ENCODE results near the gene EIF2S3. TPM values are rescaled to one million over a fixed set of nuclear protein-coding genes. Genes with fewer than 3 reads are reported as not detected.
A peak's percentile ranks its signal among the peaks of the same experiment; 100 is the strongest.

The EIF2S3 gene
- total RNA-seq, 4 donors from 2014 or later = 70.5 to 158 (median 133) TPM

DNA sequence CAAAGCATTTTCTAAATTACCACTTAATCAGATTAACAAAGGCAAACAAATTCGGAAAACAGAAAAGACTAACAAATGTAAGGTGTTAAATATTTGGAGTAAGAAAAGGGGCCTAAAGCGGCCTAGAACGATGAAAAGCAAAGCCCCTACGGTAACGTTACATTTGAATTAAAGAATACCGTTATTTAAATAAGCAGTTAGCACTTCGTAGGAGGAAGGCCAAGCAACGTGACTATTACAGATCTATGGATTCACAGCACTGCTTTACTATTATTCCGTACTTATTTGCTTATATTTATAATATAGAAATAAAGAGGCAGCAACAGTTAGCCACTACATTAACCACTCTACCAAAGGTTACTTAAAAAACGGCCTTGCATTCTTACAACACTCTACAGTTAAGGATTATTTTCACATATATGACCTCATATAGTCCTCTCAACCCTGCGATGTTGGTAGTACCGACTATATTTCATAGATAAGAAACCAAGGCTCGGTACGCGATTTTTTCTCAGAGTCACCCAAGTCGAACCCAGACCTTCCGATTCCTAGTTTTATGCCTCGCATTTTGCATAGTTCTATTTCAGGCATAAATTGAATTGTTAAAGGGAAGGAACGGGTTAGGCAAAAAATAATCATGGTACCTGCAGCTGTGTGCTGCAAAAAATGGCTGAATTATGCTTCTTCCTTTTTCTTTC is 30.6 kb upstream of the EIF2S3 start:
- H3K27me3 ChIP-seq = no peaks in the 10 kb centered on the region
- 0 to 37% methylated on average over 19 of the region's 19 CpGs for WGBS, 2 donors
- intact Hi-C loops (cut with DNase I) = no loop called here

GRCh38 chrX:24024819-24025740 is 29.7 kb upstream of the EIF2S3 start:
- no peaks in the 10 kb centered on the region for H3K27me3 ChIP-seq

More for the DNA sequence above, 30.6 kb upstream of the EIF2S3 start:
- H3K4me1 ChIP-seq = peaks cover 0 to 13% (median 0%) of the 10 kb centered on the region in 3 donors
- no peaks in the 10 kb centered on the region for H3K9me3 ChIP-seq
- peak overlapping the region; percentile 65 to 87 (median 78) for H3K4me3 ChIP-seq
- no peak for DNase-seq
- TF ChIP-seq CTCF (IDR thresholded peaks at IDR 0.05) (no peak), POLR2A (IDR thresholded peaks at IDR 0.05) (no peak)
- H3K27ac ChIP-seq = peak overlapping the region; percentile 89 to 98 (median 96)
- H3K36me3 ChIP-seq = no peaks in the 10 kb centered on the region

GRCh38 chrX:24025741-24026403 is 28.9 kb upstream of the EIF2S3 start:
- DNase-seq = no peak
- TF ChIP-seq POLR2A (IDR thresholded peaks at IDR 0.05) = peak in 1 of 4 donors; percentile 55
- TF ChIP-seq CTCF (IDR thresholded peaks at IDR 0.05) = no peak
- no peaks in the 10 kb centered on the region for H3K36me3 ChIP-seq
- H3K27ac ChIP-seq = peak overlapping the region; percentile 89 to 98 (median 96)
- H3K4me1 ChIP-seq = peaks cover 0 to 13% (median 0%) of the 10 kb centered on the region in 3 donors
- H3K9me3 ChIP-seq = no peaks in the 10 kb centered on the region
- no peaks in the 10 kb centered on the region for H3K27me3 ChIP-seq
- WGBS, 2 donors = 4 to 44% methylated on average over 8 to 19 of the region's 46 CpGs
- intact Hi-C loops (cut with DNase I) = no loop called here
- H3K4me3 ChIP-seq = peak overlapping the region; percentile 65 to 87 (median 78)

More at GRCh38 chrX:24024819-24025740, 29.7 kb upstream of the EIF2S3 start:
- peak overlapping the region; percentile 65 to 87 (median 78) for H3K4me3 ChIP-seq
- intact Hi-C loops (cut with DNase I) = no loop called here
- 49% methylated on average over 22 of the region's 111 CpGs; no CpG with 5 or more reads in 1 of the 2 donors for WGBS, 2 donors
- peak overlapping the region; percentile 89 to 98 (median 96) for H3K27ac ChIP-seq
- H3K36me3 ChIP-seq = no peaks in the 10 kb centered on the region
- H3K9me3 ChIP-seq = no peaks in the 10 kb centered on the region
- H3K4me1 ChIP-seq = peaks cover 0 to 13% (median 0%) of the 10 kb centered on the region in 3 donors
- peak in 2 of 4 donors; percentile 84 for TF ChIP-seq POLR2A (IDR thresholded peaks at IDR 0.05)
- peak in 2 of 6 experiments; percentile 22 to 31 for TF ChIP-seq CTCF (IDR thresholded peaks at IDR 0.05)
- peak; percentile 13 for DNase-seq

DNA sequence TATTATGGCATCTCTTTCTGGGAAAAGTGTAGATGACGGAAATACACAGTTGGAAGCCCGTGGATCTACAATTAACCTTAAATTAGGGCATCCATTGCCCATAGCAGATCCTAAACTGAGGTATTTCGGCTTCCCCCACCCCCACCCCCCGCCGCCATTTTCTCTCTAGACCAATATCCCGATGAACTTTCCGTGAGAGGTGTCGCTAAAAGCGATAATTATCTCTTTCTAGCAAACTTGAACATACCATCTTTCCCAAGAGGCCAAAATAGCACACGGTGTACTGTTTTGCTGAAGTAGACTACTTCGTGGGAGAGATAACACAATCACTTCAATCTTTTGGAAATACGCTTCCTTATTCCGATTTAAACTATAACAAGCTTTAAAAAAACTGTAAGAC is 28.3 kb upstream of the EIF2S3 start:
- H3K36me3 ChIP-seq = no peaks in the 10 kb centered on the region
- no peaks in the 10 kb centered on the region for H3K9me3 ChIP-seq
- DNase-seq = no peak
- no peaks in the 10 kb centered on the region for H3K27me3 ChIP-seq
- WGBS, 2 donors = 17 to 42% methylated on average over 7 to 13 of the region's 13 CpGs
- H3K4me1 ChIP-seq = peaks cover 0 to 13% (median 0%) of the 10 kb centered on the region in 3 donors
- TF ChIP-seq POLR2A (IDR thresholded peaks at IDR 0.05) (no peak), CTCF (IDR thresholded peaks at IDR 0.05) (no peak)
- peak overlapping the region; percentile 89 to 98 (median 96) for H3K27ac ChIP-seq
- H3K4me3 ChIP-seq = peak overlapping the region; percentile 65 to 87 (median 78)
- intact Hi-C loops (cut with DNase I) = no loop called here

Measured in esophagus squamous epithelium (tissue), 5 donors.